ENCODE results near the gene PROSER2.
"Not testable (repeated sequence)": the region's sequence is repeated elsewhere in the genome, so short reads cannot be mapped to it uniquely, and the experiment has no call there.

Gene PROSER2

DNA sequence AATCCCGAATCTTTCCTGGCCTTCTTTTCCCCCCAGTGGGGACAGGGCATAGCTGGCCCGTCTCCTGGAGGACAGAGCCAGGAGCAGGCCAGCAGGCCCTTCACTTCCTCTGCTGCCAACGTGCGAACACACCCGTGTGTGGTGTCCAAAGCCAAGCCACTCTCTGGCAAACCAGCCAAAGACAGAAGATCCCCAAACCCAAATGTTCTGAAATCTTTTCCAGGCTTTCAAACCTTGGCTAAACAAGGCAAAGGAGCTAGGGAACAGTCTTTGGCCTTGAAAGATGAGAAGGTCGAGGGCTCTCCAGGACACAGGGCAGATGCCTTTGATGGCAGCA is 63.0 kb downstream of the PROSER2 start:
- no peak for DNase-seq (ENCODE audit: low read depth)

DNA sequence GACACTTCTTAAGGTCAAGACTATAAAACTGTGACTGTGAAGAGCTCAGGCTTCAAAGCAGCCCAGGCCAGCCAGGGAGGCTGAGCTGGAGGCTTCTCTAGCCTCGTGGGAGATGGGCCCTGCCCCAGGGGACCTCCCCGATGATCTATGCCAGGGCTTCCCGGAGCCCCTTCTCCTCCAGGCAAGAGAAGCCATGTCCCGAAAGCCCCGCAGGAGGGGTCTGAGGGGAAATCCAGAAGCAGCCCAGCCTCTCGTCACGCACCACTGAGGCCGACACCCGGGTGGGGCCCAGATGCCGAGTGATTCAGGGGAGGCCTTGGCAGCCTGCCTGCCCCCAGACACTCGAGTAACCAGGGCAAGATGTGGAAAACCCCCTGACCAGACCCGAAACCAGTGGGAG is 63.7 kb downstream of the PROSER2 start:
- no peak for DNase-seq (ENCODE audit: low read depth)

DNA sequence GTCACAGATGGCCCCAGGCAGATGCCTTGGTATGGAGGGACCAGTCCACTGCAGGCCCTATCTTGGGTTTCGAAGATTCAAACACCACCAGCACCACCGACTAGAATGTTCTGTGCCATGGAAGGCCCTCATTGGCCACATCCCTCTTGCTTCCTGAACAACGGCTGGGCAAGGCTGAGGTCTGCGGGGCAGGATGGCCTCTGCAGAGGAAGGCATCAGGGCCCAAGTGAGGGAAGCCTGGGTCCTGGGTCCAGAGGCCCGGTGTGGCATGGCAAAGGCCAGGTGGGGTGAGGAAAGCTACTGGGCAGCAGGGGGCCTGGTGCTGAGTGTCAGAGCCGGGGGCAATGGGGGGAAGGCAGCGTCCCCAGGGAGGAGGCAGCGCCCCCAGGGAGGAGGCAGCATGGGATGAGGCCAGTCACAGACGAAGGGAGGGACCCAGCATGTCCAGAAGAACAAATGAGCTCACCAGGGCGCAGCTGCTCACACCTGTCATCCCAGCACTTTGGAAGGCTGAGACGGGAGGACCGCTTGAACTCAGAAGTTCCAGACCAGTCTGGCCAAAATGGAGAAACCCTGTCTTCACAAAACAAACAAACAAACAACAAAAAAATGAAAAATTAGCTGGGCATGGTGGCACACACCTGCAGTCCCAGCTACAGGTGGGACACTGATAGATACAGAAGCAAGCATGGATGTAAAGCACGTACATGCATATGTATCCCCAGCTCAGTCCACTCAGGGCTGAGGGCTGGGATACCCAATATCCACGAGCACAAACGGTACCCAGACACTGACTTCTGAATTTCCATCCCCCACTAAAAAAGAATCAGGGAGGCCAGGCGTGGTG is 64.4 kb downstream of the PROSER2 start:
- DNase-seq (ENCODE audit: low read depth): no peak

DNA sequence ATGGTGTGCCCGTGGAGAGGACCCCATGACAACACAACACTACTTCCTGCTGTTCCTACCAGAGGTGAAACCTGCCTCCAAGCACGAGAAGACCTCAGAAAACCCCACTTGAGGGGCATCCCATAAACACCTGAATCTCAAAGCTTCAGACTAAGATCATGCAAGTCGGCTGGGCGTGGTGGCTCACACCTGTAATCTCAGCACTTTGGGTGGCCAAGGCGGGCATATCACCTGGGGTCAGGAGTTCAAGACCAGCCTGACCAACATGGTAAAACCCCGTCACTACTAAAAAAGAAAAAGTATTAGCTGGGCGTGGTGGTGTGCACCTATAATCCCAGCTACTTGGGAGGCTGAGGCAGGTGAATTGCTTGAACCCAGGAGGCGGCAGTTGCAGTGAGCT is 66.1 kb downstream of the PROSER2 start:
- DNase-seq (ENCODE audit: low read depth): not testable (repeated sequence)

DNA sequence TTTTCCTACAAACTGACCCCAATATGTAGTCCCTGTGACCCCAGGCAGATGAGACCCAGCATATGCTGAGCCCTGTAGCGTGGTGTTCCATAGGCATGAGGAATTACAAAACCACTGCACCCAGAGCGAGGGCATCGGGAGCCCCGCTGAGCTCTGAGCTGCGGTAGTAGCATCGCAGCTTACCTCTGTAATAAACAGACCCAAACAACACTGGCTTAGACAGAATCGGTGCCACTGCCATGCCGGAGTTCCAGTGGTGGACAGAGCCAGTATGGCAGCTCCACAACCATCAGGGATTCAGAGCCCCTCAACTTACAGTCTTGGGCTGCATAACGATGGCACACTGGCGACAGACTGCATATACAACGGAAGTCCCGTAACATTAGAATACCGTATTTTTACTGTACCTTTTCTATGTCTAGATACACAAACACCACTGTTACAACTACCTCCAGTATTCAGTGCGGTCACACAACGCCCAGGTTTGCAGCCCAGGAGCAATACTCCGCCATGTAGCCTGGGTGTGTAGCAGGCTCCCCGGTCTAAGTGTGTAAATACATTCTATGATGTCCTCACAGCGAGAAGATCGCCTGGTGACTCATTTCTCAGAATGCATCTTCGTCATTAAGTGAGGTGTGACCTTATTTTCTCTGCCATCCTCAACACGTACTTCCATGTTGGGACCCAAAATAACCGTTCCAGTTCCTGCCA is 68.8 kb downstream of the PROSER2 start:
- DNase-seq (ENCODE audit: low read depth): no peak

DNA sequence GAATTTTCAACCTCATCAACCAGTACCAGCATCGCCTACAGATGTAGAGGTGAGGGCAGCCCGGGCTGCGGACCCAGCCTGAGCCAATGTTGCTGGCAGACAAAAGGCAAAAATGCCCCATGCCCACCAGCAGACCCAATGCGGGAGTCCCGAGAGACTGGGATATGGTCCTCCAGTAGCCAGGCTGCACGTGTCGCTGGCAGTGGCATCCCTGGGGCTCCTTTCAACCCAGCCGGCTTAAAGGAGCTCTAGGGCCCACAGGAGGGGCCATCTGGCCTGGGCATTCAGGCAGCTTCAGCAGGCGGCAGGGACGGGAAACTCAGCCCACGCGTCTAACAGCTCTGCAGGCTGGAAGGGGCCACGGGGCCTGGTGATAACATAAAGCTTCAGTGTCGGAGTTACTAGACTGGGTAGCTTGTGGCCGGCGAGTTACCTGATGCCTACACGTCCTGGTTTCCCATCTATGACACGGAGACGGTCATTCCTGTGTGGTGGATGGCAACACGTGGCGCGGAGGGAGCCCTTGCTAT is 70.7 kb downstream of the PROSER2 start:
- DNase-seq (ENCODE audit: low read depth): no peak

DNA sequence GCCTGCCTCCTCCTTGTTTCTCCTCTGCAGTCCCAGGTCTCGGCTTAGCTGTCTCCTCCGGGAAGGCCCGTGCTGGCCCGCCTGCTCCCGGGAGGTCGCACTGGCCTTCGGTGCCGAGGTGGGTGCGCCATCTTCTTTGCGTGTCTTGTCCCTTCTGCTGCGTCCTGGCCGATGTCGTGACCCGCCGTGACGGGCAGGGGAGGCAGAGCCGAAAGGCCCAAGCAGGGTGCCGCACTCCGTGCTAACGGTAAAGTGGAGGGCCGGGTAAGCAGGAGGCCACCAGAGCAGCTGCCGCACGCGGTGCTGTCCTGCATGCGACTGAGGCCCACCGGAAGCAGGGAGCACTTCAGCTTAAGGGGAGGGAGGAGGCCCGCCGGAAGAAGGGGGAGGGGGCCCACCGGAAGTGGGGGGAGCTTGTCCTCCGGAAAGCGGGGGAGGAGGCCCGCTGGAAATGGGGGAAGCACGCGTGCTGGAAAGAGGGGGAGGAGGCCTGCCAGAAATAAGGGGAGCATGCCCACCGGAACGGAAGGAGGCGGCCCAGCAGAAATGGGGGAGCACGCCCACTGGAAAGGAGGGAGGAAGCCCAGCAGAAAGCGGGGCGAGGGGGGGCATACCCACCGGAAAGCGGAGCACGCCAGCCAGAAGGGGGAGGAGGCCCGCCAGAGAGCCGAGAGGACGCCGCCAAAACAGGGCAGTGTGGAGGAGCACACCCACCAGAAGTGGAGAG is 71.4 kb downstream of the PROSER2 start:
- no peak for DNase-seq (ENCODE audit: low read depth)

DNA sequence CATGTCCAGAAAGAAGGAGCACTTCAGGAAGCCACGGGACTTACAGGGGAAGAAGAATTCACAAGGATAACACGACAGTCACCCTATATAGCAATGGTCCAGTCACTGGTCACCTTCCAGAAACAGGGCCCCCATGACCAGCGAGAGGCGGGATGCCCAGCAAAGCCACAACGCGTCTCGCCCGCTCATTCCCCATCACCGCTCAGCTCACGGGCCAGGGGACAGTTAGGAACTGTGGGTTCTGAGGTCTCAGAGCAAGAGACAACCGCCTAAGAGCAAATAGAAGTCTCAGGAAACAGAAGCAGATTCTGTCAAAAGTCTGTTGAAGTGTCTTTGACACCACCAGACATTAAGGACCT is 71.9 kb downstream of the PROSER2 start:
- DNase-seq (ENCODE audit: low read depth): no peak

DNA sequence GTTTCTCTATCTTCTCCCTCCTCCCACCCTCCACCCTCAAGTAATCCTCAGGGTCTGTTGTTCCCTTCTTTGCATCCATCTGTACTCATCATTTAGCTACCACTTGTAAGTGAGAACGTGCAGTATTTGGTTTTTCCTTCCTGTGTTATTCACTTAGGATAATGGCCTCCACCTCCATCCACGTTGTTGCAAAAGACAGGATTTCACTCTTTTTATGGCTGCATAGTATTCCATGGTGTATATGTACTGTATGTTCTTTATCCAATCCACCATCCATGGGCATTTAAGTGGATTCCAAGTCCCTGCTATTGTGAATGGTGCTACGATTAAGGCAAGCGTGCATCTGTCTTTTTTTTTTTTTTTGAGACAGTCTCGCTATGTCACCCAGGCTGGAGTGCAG is 72.4 kb downstream of the PROSER2 start:
- DNase-seq (ENCODE audit: low read depth): no peak

DNA sequence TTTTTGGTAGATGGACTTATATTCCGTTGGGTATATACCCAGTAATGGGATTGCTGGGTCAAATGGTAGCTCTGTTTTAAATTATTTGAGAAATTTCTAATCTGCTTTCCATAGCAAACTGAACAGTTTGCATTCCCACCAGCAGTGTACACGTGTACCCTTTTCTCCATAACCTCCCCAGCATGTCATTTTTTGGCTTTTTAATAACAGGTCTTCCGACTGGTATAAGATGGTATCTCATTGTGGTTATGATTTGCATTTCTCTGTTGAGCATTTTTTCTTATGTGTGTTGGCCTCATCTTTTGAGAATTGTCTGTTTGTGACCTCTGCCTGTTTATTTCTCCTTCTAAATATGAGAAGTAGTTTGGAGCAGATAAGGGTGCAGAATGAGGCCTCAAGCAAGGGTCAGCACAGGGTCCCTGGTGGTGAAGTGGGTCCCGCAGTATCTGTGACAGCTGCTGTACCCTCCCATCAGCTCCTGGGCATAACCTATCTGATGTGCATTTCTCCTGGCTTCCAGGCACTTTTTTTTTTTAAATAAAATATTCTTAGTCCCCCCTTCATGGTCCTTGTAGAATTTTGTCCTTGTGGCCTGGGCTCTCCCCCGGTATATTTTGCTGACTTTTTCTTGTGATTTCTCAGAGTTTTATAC is 73.5 kb downstream of the PROSER2 start:
- no peak for DNase-seq (ENCODE audit: low read depth)

DNA sequence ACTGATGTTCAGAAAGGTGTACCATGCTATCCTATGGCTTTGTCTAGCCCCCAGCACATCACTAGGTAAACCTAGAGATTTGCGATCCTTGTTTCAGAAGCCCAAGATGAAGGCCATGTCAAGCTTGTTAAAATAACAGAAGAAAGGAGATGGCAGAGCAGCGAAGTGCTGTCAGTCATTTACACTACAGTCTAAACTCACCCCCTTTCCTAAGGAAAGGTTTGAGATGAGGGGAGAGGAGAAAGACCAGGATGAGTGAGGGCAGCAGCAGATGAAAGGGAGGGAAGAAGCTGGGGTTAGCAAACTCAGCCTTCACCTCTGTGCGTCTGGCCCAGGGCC is 74.8 kb downstream of the PROSER2 start:
- DNase-seq (ENCODE audit: low read depth): no peak

DNA sequence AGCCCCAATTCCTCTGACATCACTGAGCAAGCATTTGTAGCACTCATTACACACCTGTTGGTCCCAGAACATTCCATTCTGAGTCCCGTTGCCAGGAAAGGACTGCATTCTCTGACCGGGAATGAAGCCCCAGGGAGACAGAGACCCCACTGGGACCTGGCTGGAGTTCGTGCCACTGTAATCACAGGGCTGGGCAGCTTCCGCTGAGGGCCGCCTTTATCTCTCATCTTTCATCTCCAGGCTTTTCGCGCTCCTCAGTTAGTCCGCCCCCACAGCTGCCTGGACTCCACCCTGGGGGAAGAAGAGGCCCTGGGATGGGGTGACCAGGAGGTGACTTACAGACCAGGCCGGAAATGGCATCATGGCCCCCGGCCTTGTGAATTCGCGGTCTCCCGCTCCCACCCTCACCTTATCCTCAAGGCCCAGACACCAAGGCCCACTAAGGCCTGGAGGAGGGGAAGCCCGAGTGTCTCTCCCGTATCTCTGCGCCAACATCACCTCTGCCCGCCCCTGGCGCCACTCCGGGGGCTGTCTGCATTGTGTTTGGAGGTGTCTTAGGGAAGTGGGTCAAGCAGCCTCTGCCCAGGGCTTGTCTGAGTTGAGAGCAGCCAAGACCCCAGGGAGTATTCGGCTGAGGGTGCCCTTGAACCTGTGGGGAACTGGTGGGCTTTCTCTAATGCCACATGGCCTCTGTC is 75.4 kb downstream of the PROSER2 start:
- no peak for DNase-seq (ENCODE audit: low read depth)

DNA sequence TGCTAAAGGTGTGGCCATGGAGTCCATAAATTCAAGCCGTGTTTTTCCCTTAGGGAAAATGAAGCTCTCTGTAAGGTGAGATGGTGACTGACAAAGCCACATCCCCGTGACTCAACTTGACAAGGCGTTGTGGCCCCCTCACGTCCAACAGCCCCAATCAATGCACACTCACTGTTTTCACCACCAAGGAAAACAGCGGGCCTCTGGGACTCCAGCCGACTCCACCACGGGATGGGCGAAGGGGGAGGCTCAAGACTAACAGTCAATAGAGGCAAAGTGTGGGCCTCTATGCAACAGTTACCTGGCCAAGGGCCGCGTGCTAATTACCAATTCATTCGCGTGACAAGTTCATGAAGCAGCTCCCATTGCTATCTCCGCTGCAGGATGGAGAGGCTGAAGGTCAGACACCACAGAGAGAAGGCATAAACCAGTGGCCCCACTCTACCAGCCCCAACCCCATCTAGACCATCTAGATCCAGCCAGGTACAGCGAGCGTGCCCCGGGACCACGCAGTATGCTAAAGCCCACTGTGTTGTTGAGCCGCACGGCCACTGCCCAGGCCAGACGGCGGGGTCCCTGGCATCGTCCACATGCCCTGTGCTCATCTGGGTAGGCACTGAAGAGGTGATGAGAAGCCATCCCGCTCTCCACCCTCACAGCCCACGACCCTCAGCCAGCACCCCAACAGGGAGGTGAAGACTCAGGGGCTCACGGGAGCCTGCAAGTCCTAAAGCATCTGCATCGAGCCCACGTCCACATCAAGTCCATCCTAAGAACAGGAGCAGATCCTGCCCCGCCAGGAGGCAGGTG is 76.1 kb downstream of the PROSER2 start:
- no peak for DNase-seq (ENCODE audit: low read depth)

DNA sequence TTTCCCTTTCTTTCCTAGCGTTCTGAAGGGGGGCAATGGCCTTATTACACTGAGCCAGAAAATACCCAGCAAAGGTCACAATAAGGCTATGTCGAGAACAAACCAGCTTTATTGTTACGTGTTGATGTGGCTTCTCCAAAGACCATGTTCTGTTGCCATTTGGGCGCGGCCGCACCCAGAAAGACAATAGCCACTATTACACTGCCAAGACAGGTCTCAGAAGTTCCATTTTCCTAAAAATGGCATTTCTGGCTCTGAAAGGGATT is 77.8 kb downstream of the PROSER2 start:
- DNase-seq (ENCODE audit: low read depth): no peak

DNA sequence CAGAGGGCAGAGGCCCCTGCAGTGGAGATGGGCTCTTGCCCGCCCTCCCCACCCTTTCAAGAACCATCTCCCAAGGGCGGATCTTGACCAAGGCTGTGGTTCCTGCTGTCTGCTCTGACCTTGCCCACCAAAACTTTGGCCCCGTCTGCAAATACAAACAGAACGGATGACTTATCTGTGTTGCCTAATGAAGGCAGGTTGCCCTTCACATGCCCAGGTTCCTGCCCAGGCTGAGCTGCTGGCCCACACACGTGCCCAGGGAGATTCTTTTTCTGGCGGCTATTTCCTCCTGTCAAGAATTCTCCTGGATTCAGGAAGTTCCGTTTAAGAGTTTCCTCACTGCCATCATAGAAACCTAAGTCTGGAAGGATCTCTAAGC is 78.3 kb downstream of the PROSER2 start:
- no peak for DNase-seq (ENCODE audit: low read depth)

DNA sequence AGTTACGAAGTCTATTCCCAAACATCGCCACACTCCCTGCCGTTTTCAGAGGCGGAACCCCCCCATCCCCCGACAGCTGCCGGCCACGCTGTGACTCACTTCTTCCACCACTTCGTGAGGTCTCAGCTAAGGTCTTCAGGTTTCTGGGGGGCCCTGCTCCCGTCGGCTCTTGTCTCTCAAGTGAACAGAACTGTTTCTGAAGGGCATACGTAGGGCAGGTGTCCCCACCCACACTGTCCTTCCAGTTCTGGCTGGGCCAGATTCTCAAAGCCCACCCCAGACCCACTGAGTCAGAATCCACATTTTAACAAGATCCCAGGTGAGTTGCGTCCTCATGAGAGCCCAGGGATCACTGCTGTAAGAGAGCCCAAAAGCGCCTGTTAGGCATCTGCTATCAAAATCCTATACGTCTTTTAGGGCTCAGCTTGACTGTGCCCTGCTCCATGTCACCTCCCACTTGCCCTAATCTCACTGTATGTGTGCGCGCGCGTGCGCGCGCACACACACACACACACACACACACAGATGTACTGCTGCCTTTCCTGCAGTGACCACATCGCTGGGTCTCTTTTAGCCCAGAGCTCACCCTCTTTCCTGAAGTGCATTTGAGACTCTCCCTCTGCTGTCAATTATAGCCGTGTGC is 78.8 kb downstream of the PROSER2 start:
- no peak for DNase-seq (ENCODE audit: low read depth)

DNA sequence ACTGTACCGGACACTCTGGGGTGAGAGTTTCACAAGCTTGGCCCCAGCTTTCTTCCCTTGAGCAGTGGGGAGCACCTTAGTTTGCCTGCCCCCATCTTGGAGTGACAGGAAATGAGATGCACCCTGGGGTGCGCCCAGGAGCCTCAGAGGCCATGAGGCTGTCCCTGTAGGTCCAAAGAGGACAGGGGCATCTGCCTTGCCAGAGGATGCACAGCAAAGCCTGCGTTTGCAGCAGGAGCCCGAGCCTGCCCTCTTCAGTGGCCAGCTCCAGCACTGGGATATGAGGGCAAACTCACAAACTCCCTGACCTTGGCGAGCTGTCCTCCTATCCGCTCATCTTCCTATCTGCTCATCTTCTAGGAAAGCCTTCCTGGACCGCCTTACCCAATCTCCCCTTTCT is 79.5 kb downstream of the PROSER2 start:
- DNase-seq (ENCODE audit: low read depth): no peak

DNA sequence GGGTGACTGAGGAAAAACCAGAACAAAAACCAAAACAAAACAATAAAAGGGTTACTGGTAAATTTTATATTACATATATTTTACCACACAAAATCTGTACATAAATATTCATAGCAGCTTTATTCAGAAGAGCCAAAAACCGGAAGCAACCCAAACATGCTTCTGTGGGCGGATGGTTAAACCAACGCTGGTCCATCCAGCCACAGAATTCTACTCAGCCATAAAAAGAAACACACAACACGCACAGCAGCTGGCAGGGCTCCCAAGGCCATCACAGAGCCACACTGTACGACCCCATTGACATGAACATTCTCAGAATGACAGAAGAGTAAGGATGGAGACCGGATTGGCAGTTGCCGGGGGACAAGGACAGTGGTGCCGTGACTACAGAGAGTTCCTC is 83.6 kb downstream of the PROSER2 start:
- DNase-seq (ENCODE audit: low read depth): no peak

DNA sequence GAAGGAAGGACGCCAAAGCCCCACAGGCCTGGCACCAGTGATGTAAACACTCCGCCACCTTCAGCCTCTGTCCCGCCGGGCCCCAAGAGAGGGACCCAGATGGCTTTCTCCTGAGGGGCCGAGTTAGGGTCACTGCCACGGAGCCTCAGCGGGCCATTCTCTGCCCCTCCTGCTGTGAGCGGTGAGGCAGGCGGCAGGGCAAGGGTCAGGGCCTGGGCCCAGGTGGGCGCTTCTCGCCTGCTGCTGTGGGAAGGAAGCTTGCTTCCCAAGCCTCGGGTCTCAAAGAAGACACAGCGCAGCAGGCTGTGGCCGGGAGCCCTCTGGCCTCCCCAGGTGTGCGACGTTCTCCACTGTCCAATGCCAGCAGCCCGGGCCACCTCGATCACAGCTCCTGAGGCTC is 84.8 kb downstream of the PROSER2 start:
- DNase-seq (ENCODE audit: low read depth): no peak

DNA sequence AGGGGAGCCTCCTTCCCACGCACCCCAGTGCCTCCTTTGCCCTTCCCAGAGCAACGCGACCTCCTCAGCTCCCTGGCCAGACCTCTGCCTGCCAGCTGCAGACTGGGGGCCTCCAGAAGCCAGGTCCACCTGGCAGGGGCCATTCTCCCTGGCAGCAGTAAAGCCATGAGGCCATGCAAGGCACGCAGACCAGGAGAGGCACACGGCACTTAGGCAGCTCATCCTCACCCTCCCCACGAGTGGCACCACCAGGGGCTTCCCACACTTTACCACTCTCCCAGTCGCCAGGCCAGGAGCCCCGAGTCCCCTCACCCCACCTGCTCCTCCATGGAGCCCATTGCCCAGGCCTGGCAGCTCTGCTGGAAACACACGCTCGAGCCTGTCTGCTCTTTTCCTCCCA is 85.4 kb downstream of the PROSER2 start:
- DNase-seq (ENCODE audit: low read depth): no peak

DNA sequence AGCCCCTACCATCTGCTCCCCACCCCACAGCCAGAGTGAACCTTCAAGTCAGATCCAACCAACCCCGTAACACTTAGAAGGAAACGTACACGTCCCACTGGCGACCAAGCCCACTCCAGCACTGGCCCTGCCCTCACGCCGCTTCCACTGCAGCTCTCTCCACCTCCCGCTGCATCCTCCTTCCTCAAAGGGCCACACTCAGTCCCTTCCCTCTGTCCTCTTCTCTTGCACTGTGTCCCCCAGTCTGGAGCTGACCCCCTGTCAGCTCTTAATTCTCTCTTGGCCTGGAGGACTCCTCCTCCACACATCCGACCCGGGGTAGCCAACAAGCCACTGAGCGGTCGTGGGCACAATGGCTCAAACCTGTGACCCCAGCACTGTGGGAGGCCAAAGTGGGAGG is 85.8 kb downstream of the PROSER2 start:
- no peak for DNase-seq (ENCODE audit: low read depth)
